HG03457 (cell line): Measurements from ENCODE around the gene NRP2.

Experiments used
- ATAC-seq: cut with Tn5 transposase; IDR thresholded peaks from one replicate; pipeline ENCODE4 v1.9.1; 2021; ENCODE audit warnings: moderate number of reproducible peaks; ENCODE audit not compliant: unreplicated experiment

The NRP2 gene, protein sequence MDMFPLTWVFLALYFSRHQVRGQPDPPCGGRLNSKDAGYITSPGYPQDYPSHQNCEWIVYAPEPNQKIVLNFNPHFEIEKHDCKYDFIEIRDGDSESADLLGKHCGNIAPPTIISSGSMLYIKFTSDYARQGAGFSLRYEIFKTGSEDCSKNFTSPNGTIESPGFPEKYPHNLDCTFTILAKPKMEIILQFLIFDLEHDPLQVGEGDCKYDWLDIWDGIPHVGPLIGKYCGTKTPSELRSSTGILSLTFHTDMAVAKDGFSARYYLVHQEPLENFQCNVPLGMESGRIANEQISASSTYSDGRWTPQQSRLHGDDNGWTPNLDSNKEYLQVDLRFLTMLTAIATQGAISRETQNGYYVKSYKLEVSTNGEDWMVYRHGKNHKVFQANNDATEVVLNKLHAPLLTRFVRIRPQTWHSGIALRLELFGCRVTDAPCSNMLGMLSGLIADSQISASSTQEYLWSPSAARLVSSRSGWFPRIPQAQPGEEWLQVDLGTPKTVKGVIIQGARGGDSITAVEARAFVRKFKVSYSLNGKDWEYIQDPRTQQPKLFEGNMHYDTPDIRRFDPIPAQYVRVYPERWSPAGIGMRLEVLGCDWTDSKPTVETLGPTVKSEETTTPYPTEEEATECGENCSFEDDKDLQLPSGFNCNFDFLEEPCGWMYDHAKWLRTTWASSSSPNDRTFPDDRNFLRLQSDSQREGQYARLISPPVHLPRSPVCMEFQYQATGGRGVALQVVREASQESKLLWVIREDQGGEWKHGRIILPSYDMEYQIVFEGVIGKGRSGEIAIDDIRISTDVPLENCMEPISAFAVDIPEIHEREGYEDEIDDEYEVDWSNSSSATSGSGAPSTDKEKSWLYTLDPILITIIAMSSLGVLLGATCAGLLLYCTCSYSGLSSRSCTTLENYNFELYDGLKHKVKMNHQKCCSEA

DNA sequence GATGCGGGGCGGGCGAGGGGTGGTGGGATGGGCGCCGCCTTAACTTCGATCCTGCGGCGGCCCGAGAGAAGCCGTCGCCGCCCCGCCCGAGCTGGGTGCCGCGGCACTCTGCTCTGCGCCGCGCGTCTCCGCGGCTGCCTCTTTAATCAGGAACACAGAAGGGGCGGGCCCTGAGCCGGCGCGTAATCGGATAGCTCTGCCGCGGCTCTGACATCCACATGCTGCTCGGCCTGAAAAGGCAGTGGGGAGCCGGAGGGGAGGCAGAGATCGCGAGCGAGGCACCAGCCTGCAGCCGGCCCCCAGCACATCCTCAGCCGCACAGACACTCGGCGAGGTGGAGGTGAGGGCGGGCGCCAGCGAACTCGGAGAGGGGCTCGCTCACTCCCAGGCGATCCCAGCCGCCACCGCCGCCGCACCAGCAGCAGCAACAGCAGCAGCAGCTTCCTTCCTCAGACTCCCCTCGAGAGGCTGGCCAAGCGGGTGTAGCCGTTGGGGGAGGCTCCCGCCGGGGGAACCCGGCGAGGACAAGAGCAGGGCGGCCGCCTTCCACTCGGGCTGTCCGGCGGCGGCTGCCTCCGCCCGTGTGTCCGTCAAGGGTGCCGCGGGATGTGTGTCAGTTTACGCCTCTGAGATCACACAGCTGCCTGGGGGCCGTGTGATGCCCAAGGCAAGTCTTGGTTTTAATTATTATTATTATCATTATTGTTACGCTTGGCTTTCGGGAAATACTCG is at the start of gene NRP2:
Gene NRP2 (plus strand): TSS at position 263 of the 732 bp plus-strand sequence. CDS start 790 bp downstream, outside the sequence.
- ATAC-seq = peak; percentile 57

DNA sequence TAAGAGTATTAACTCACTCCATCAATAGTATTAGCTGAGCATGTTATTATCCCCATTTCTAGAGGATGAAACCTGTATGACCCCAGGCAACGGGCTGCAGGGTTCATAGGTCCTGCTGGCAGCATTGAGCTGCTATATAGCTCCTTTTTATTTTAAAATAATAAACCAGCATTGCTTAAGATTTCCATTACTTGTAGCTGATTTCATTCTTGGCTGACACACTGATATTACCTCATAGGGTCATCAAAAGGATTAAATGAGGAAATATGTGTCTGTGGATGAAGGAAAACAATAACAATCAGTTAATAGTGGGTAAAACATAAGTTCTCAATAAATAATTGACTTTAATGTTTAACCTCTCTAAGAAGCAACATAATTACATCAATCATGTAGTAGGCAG is 48.3 kb upstream of the NRP2 start:
- no peak for ATAC-seq

DNA sequence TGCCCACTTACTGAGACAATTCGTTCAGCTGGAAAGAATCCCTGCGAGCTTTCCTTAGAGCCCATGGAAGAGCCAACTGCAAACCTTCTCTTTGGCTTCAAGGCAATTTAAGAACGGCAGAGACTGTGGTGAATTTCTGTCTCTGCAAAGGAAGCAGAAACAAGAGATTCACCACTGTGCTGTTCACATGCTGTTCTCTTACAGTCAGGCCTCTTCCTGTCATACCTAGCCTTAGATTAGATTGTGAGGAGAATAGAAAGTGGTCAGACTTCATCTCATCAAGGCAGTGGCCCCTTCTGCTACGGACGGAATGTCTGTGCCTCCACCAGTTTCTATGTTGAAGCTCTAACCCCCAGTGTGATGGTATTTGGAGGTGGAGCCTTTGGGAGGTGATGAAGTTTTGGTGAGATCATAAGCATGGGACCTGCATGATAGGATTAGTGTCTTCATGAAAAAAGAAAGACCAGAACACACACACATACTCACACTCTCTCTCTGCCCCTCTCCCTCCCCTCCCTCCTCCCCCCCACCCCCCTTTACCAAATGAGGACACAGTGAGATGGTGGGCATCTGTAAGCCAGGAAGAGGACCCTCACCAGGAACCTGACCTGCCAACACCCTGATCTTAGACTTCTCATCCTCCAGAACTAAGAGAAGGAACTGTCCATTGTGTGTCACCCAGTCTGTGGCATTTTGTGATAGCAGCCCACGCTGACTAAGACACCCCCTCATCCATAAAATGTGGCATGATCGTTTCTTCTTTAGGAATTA is 45.6 kb upstream of the NRP2 start:
- ATAC-seq = no peak

DNA sequence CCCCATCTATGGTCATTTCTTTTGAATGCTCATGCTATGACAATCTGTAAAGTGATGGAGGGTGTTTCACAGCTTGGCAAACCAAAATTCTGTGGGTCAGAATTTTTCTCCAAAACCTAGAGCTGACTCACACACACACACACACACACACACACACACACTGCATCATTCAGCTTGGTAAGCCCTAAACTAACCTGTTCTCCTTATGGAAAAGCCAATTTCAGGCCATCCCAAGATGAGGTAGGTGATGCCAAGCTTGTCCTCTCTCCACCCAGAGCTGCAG is 45.0 kb upstream of the NRP2 start:
- ATAC-seq = no peak

DNA sequence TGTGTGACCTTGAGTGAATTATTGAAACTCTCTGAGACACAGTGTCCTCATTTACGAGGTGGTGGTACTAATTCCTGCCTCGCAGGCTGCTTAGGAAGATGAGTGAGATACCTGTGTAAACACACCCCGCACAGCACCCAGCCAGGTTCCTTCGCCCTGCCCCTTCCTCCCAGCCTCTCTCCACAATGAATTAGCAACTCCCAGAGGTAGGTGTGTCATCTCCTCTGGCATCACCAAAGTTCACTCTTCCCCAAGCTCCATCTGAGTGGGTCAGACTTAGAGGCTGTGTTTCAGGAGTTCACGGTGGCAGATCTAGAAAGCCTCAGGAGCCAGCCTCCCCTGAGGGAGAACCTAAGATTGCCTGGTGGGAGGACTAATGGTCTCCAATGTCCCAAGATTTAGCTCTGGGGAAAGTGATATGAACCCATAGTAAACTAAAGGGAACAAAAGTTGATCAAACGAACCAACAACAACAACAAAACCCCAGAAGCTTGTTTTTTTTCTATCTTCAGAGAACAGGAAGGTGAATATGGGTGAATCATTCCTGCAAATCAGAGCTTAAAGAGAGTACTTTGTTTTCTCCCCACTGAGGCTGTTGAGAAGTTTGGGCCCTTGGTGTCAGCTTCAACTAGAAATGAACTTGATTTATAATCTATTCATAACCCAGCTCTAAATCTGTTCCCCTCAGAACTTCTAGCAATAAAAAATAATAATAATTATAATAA is 44.4 kb upstream of the NRP2 start:
- no peak for ATAC-seq

DNA sequence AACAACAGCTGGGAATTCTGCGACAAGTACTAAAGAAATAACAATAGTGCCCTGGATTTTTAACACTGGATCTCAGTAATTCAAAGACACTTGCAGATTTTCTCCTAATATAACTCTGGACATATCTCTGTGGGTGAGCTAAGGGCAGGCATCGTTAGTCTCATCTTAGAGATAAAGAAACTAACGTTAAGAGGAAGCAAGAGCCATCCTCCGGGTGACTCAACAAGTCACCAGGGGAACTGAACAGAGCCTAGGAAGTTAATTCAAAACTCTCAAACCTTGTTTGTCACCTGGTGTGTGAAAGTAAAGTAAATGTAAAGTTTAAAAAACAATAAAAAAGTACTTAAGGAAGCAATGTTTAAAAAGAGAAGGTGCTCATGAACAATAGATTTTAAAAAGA is 41.6 kb upstream of the NRP2 start:
- ATAC-seq = no peak

DNA sequence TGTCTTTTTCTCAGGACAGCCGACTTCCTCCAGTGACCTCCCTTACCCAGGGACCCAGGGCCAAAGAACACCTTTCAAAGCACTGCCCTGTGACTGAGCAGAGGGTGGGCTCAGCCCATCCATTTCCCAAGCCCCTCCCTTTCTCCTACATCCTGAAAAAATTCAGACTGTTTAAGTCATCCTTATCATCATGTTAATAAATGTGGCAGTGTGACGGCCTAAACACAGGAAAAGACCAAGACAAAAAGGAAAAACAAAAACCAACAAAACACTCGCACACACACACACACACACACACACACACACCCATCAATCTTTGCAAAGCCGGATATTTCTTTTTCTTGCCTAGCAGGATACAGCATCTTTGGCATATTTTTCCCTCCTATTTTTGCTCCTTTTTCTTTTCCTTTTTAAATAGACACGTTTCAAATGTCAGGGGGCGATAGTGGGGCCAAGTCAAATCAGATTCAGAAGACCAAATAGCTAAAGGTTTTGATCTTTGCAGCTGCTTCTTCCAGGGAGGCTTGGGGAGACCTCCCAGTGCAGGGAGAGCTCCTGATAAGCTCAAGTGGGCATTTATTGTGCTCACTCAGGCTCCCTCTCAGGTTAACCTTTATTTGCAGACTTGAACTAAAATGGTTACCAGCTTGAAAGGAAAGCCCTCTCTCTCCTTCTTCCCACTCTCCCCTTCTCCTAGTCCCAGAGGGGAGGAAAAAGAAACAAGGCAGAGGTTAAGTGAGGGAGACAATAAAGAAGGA is 39.5 kb upstream of the NRP2 start:
- no peak for ATAC-seq

DNA sequence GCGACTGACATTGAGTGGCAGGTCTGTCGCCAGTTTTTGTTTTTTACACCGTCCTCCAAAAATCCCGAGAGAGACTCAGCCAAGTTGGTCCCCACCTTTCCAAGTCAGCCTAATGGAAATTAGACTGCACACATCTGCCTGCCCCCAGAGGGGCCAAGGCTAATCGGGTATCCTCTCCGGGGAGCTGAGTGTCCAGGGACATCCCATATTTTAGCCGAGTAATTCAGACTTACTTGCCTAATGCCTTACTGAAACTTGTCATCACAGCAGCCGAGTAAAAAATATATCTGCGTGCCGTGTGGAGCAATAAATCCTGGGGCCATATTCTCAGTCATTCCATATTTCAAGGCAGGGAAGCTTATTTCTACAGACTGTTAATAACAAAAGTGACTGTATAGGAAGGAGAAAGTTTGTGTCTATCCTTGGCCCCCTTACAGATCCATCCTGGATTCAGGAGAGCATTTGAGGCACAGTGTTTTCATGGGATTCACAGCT is 38.9 kb upstream of the NRP2 start:
- ATAC-seq = no peak

DNA sequence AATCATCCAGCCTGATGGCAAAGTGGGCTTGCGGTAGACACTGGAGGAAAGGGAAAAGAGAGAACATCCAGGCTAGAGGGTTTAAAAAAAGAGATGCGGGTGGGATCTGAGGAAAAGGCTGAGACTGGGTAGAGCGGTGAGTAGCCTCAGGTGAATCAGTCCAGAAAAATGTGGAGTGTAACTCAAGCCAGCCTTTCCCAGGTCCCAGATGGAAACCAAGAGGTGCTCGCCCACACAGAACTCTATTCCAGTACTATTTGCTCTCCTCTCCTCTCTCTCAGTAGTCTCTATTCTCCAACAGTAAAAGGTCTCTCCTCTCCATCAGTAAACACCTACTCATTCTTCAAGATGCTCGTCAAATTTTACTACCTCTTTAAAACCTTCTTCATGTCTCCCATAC is 38.3 kb upstream of the NRP2 start:
- no peak for ATAC-seq

DNA sequence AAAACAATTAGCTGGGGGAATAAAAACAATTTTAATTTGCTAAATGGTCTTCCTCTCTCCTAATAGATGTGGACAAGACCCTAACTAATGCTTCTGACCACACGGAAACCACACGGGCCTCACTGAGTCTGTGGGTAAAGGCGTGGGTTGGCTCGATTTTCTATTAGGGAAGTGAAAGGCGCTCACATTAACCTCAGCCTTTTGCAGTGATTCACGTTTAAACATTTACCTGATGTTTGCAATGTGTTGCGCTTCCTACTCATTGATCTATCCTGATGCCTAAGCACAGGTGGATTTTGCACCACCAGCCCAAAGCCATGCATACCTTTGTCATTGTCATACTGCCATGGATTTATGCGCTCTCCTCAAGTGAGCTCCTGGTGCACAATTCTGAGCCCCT is 35.6 kb upstream of the NRP2 start:
- ATAC-seq = peak; percentile 99

DNA sequence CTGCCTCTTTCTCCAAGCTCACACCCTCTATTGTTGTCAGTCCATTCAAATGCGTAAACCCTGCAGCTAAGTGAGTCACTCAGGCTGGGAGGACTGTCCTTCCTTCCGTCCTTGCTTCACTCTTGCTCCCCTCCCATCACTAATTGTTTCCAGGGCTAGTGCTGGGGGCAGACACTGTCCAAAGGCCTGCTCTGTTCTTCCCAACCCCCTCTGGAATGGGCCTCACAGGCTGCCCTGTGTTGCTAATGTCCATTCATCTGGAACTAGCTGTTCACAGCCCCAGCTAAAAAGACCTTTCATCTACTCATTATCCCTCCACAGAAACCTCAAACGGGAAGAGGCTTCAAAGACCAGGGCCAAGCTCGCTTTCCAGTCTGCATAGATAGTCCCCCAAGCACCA is 31.9 kb upstream of the NRP2 start:
- ATAC-seq = no peak

DNA sequence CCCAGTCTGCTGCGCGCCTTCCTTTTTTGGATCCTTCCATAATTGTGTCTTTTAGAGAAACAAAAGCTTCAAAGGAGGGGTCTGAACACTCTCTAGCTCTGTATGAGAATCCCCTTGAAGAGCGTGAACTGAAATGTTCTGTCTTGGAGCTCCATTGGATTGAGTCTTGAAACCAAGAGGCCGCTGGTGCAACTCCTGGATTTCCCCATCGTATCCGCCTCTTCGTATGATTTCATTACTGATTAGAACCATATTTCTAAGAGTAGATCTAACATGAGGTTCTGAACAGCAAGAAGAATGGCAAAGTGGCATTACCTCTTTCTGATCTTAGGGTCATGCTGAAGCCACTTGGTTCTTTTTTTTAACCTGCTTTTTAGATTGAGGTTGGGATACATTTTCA is 31.4 kb upstream of the NRP2 start:
- no peak for ATAC-seq

DNA sequence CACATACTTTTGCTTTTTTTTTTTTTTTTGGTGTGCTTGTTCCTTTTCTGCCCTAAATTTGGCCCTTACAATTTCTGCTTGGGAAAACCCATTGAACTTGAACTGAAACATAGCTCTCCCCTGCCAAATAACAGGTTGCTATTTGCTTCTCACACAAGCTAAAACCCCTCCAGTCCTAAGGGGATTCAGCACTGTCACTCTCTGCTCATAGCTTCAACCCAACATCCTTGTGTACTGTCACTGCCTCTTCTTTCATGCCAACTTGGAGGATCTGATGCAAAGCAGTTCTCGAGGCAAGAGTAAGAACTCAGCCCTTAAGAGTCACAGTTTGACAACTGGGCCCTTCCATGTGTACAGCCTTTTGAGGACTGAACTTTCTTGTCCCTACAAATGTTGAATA is 30.6 kb upstream of the NRP2 start:
- ATAC-seq = no peak

DNA sequence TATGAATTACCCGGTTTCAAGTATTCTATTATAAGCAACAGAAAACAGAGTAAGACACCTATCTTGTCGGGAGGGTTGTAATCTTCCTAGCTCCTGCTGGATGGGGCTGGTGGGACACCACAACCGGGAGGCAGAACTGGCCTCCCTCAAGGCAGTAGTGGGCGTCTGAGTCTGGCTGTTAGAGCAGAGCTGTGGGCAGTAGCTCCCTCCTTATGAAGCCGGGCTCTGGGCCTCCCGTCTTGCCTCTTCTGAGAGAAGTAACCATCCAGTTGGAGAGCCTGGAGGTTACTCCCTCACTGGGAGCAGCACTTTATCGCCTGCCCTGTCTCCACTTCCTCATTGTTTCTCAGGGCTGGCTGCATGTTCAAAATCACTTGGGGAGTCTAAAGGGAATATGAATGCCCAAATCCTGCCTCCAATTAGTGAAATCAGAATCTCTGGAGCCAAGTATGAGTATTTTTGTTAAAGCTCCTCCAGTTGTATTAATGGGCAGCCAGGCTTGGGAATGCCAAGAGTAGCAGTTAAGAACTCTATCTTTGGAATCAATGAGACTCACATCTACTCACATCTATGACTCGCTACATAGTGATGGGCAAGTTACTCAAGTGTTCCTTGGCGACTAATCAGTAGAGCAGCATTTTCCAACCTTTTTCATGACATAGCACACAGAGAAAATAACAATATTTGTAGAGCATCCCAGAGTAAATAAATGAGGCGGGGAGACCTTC is 27.3 kb upstream of the NRP2 start:
- ATAC-seq = no peak

DNA sequence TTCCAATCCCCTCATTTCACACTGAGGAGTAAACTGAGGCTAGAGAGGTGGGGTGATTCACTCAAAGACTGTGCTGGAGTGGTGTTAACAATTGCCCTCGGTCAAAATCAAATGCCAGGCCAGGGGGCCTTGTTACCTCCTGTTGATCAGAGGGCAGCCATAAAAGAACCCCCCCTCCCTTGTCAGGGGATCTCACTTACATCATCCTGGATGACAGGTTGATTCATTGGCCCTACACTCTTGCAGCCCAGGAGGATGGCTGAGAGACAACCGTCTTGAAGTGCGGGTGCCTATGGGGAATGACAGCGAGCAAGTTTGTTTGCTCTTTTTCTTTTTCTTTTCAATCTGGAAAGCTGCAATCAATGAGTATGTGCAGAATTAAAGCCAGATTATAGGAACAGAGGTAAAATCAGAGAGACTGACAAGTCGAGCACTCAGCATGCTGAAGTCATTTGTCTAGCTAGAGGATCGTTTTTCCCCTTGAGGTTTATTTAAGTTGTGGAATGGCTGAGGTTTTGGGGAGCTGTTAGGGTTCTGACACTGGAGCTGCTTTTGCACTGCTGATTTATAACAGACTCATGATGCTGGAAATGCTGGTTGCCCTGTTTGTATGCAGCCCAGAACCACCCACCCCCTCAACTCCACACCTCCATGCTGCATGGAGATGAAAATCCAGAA is 26.4 kb upstream of the NRP2 start:
- no peak for ATAC-seq

DNA sequence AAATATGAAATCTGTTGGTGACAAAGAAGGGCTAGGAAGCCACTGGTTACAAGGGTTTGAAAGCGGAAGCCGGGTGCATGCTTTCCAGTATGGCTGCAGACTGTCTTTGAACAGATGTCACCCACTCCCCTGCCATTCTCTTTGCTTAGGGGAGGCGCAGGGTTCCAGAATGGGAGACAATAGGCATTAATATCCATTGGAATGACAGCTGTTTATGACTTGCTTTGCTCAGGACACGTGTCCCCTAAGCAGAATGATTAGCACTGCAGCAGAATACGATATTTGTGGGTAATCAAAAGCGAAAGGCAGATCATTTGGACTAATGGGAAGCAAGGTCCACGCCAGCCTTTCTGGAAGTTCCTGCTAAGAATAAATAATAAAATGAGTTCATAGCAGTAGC is 25.8 kb upstream of the NRP2 start:
- no peak for ATAC-seq

DNA sequence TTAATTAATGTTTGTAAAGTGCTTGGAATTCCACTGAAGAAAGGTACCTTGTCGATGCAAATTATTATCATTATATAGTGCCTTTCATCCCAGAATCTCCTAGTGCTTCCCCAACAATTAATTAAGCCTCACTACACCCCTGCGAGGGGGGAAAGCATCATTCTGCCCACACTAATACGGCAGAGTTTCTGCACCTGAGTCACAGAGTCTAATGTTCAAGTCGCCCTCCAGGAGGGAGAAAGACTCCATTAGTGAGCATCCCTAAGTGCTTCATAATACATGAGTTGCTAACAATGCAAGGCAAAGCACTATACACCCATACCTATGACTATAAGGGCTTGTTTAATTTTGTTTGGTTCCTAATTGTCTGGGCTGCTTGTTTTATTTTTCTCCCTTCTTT is 25.4 kb upstream of the NRP2 start:
- no peak for ATAC-seq

DNA sequence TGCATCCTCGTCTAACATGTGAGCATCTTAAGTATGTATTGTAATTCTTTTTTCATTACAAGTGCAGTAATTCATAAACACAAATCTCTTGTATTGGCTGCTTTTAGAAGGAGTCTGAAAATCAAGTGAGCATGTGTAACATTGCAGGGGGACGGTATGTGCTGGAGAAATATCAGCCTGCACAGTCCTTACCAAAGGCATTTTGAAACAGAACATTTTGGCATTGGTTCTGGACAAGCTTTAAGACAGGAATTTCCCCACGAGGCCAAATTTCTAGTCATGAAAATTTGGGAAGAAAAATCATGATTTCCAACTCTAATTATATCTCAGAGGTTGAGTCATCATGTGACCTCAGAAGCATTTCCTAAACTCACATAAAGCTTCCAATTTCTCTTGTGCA is 24.7 kb upstream of the NRP2 start:
- ATAC-seq = no peak
